ENCODE measurements around the gene GMPR. TPM values are rescaled to one million over a fixed set of nuclear protein-coding genes. Genes with fewer than 3 reads are reported as not detected.

GMPR gene
- total RNA-seq, 2 experiments from 2014 or later = 0.63 to 0.95 TPM

DNA sequence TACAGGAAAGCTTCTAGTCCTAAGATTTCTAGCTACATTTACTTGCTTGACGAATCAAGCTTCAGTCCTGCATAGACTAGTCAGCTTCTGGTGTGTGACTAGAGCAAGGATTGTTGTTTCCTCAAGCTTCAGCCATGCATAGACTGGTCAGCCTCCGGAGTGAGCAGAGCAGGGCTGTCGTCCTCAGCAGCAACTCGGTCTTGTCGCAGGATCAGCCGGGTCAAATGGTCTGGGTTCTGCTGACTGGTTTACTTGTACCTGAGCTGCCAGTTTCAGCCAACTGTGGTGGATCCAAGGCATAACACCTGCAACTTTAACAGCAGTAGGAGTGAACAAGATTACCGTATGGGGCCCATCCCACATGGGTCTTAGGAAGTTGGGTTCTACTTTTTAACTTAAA, 10.8 kb upstream of the GMPR start:
- Histone ChIP-seq H3K4me1 (ENCODE audit: insufficient read depth, low read length) (no peaks in the 10 kb centered on the region), H3K4me3 (ENCODE audit: low read length) (no peak overlapping the region), H3K36me3 (ENCODE audit: insufficient read depth, low read length) (no peaks in the 10 kb centered on the region), H3K27ac (ENCODE audit: low read depth in 1 of 2, low read length in 2 of 2) (no peak overlapping the region), H3K27me3 (ENCODE audit: control insufficient read depth in 1 of 2, insufficient read depth in 2 of 2, low read length in 2 of 2) (peaks cover 7 to 10% of the 10 kb centered on the region in 2 experiments), H3K9me3 (ENCODE audit: control insufficient read depth in 1 of 2, insufficient read depth in 1 of 2, low read length in 2 of 2) (no peaks in the 10 kb centered on the region)
- ChIA-PET CTCF (no interaction called here), POLR2A (no interaction called here)
- DNase-seq (no peak), ATAC-seq (ENCODE audit: poor library complexity) (no peak)
- Mint-ChIP-seq H3K4me1 (ENCODE audit: low read depth) (no peaks in the 10 kb centered on the region), H3K9me3 (no peaks in the 10 kb centered on the region), H3K27me3 (peaks cover 17% of the 10 kb centered on the region), H3K4me3 (no peak overlapping the region), H3K36me3 (ENCODE audit: low read depth) (no peaks in the 10 kb centered on the region), H3K27ac (no peak overlapping the region)
- intact Hi-C loops (cut with DNase I, micrococcal nuclease) = no loop called here
- TF ChIP-seq, protein P1, sequence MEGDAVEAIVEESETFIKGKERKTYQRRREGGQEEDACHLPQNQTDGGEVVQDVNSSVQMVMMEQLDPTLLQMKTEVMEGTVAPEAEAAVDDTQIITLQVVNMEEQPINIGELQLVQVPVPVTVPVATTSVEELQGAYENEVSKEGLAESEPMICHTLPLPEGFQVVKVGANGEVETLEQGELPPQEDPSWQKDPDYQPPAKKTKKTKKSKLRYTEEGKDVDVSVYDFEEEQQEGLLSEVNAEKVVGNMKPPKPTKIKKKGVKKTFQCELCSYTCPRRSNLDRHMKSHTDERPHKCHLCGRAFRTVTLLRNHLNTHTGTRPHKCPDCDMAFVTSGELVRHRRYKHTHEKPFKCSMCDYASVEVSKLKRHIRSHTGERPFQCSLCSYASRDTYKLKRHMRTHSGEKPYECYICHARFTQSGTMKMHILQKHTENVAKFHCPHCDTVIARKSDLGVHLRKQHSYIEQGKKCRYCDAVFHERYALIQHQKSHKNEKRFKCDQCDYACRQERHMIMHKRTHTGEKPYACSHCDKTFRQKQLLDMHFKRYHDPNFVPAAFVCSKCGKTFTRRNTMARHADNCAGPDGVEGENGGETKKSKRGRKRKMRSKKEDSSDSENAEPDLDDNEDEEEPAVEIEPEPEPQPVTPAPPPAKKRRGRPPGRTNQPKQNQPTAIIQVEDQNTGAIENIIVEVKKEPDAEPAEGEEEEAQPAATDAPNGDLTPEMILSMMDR (IDR thresholded peaks at IDR 0.05) = no peak

DNA sequence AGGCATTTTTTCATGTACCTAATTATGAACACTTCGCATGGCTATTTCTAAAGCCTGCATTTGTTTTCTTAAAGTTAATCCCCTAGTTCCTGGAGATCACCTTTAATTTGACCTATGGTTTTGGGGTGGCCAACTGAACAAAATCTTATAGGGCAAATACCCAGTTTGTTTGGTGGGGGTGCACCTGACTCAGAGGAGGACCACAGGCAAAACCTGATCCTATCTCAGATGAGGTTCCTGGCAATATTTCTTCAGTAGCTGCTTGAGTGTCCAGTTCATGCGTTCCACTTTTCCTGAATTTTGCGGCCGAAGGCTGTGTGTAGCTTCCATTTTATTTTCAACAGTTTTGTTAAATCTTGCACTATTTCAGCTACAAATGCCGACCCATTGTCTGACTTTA, 10.3 kb upstream of the GMPR start:
- no peak for ATAC-seq (ENCODE audit: poor library complexity)
- H3K36me3 ChIP-seq (ENCODE audit: insufficient read depth, low read length) = no peaks in the 10 kb centered on the region
- H3K27me3 Mint-ChIP-seq = peaks cover 16% of the 10 kb centered on the region
- intact Hi-C loops (cut with DNase I, micrococcal nuclease) = no loop called here
- no peaks in the 10 kb centered on the region for H3K36me3 Mint-ChIP-seq (ENCODE audit: low read depth)
- H3K9me3 Mint-ChIP-seq = no peaks in the 10 kb centered on the region
- H3K4me1 Mint-ChIP-seq (ENCODE audit: low read depth) = no peaks in the 10 kb centered on the region
- no peak overlapping the region for H3K27ac ChIP-seq (ENCODE audit: low read depth in 1 of 2, low read length in 2 of 2)
- no peak overlapping the region for H3K27ac Mint-ChIP-seq
- no peak overlapping the region for H3K4me3 Mint-ChIP-seq
- H3K27me3 ChIP-seq (ENCODE audit: control insufficient read depth in 1 of 2, insufficient read depth in 2 of 2, low read length in 2 of 2) = peaks cover 7 to 12% of the 10 kb centered on the region in 2 experiments
- H3K4me3 ChIP-seq (ENCODE audit: low read length) = no peak overlapping the region
- H3K9me3 ChIP-seq (ENCODE audit: control insufficient read depth in 1 of 2, insufficient read depth in 1 of 2, low read length in 2 of 2) = no peaks in the 10 kb centered on the region
- ChIA-PET CTCF (no interaction called here), POLR2A (no interaction called here)
- no peaks in the 10 kb centered on the region for H3K4me1 ChIP-seq (ENCODE audit: insufficient read depth, low read length)
- no peak for DNase-seq
- TF ChIP-seq, protein P1 (IDR thresholded peaks at IDR 0.05) = no peak

DNA sequence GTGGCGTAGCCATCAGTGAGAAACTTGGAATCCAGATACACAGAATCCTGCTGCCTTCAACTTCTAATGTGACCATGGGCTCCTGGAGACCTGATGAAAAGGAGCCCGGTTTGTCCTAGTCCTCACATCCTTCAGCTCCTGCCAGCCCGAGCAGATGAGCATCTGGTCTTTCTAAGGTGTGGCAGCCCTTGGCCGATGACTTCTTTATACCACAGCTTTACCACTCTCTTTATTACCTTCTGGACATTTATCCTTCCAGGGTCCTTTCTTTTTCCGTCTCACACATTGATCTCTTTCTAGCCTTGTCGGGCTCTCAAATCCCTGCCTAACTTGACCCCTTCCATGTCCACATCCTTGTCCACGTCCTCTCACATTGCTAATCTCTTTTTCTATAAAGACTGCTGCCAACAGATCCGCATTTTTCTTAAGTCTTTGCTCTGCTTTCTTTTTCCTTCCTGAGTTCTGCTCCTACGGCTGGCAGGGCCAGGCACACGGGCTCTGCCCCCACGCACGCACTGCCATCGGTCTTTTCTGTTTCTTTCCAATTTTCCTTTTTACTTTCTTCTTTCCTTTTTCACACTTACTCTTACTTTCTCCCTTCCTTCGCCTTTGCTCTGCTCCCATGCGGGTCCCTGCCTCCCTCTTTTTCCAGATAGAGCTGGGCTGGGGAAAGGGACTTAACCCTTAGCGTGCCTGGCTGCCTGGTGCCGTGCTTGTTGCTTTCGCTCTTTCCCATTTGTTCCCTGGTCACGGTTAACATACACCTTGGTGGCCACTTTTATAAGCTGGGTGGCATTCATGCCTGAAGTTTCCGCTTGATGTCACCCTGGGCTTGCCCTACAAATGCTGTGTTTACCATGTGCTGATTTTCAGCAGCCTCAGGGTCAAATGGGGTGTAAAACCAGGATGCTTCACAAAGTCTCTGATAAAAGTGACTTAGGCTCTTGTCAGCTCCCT, 9.4 kb upstream of the GMPR start:
- H3K36me3 ChIP-seq (ENCODE audit: insufficient read depth, low read length) = no peaks in the 10 kb centered on the region
- CTCF ChIA-PET = no interaction called here
- ATAC-seq (ENCODE audit: poor library complexity) = no peak

More for the DNA sequence above, 9.4 kb upstream of the GMPR start:
- POLR2A ChIA-PET = no interaction called here
- no peaks in the 10 kb centered on the region for H3K9me3 Mint-ChIP-seq
- no peak overlapping the region for H3K4me3 ChIP-seq (ENCODE audit: low read length)
- H3K4me3 Mint-ChIP-seq = no peak overlapping the region
- no peaks in the 10 kb centered on the region for H3K4me1 Mint-ChIP-seq (ENCODE audit: low read depth)
- no peaks in the 10 kb centered on the region for H3K36me3 Mint-ChIP-seq (ENCODE audit: low read depth)
- H3K4me1 ChIP-seq (ENCODE audit: insufficient read depth, low read length) = no peaks in the 10 kb centered on the region
- no peaks in the 10 kb centered on the region for H3K9me3 ChIP-seq (ENCODE audit: control insufficient read depth in 1 of 2, insufficient read depth in 1 of 2, low read length in 2 of 2)
- H3K27me3 ChIP-seq (ENCODE audit: control insufficient read depth in 1 of 2, insufficient read depth in 2 of 2, low read length in 2 of 2) = peaks cover 7 to 12% of the 10 kb centered on the region in 2 experiments
- no peak overlapping the region for H3K27ac ChIP-seq (ENCODE audit: low read depth in 1 of 2, low read length in 2 of 2)
- intact Hi-C loops (cut with DNase I, micrococcal nuclease) = no loop called here
- no peak overlapping the region for H3K27ac Mint-ChIP-seq
- peaks cover 25% of the 10 kb centered on the region for H3K27me3 Mint-ChIP-seq
- DNase-seq = no peak
- TF ChIP-seq, protein P1 (IDR thresholded peaks at IDR 0.05) = no peak

All from CD4-positive, alpha-beta T cell (primary cell).